Fibroblast of skin of back (primary cell): ENCODE data around the gene SLC8B1. TPM values are rescaled to one million over a fixed set of nuclear protein-coding genes. Genes with fewer than 3 reads are reported as not detected.

Experiments
- DNase-seq: peaks from one replicate; pipeline ENCODE4 v3.0.0-alpha.2; 2013
- polyA plus RNA-seq, 2 experiments: library from polyadenylated mRNA; unstranded; fragments of 120-200 nt; gene quantifications; one replicate each; pipeline ENCODE4 v1.2.1, GENCODE V29; 2013; ENCODE audit not compliant: insufficient read length in 2 of 2

The SLC8B1 gene
- polyA plus RNA-seq (2013, experiment 1 of 2; ENCODE audit: insufficient read length), result 11.8 TPM
- 10.9 TPM for polyA plus RNA-seq (2013, experiment 2 of 2; ENCODE audit: insufficient read length)

GRCh38 chr12:113334786-113335539 lies at the start of gene SLC8B1:
TSS of gene SLC8B1 (minus strand) at chr12:113335109. CDS start at chr12:113332878, 2,231 bp downstream.
- DNase-seq, result peak; percentile 71

- no peak for DNase-seq
Observed at GRCh38 chr12:113382206-113382605, 47.3 kb upstream of the SLC8B1 start.

- no peak for DNase-seq
Observed at GRCh38 chr12:113381220-113381619, 46.3 kb upstream of the SLC8B1 start.

- no peak for DNase-seq
Observed at GRCh38 chr12:113378291-113378690, 43.4 kb upstream of the SLC8B1 start.

- no peak for DNase-seq
Observed at GRCh38 chr12:113374823-113375428, 40.0 kb upstream of the SLC8B1 start.

GRCh38 chr12:113373969-113374368 lies 39.1 kb upstream of the SLC8B1 start:
- DNase-seq, result no peak

GRCh38 chr12:113373440-113373839 lies 38.5 kb upstream of the SLC8B1 start:
- no peak for DNase-seq

GRCh38 chr12:113372371-113372770 lies 37.5 kb upstream of the SLC8B1 start:
- no peak for DNase-seq

- no peak for DNase-seq
Observed at GRCh38 chr12:113371808-113372207, 36.9 kb upstream of the SLC8B1 start.

GRCh38 chr12:113370923-113371682 lies 36.2 kb upstream of the SLC8B1 start:
- DNase-seq, result no peak

GRCh38 chr12:113369391-113369985 lies 34.6 kb upstream of the SLC8B1 start:
- DNase-seq, result no peak

- DNase-seq, result no peak
Observed at GRCh38 chr12:113368331-113368730, 33.4 kb upstream of the SLC8B1 start.

- DNase-seq, result peak; percentile 26
Observed at GRCh38 chr12:113366827-113367226, 31.9 kb upstream of the SLC8B1 start.

- DNase-seq, result no peak
Observed at GRCh38 chr12:113365639-113366395, 30.9 kb upstream of the SLC8B1 start.

- no peak for DNase-seq
Observed at GRCh38 chr12:113364698-113365097, 29.8 kb upstream of the SLC8B1 start.

- DNase-seq, result no peak
Observed at GRCh38 chr12:113361574-113362370, 26.9 kb upstream of the SLC8B1 start.

GRCh38 chr12:113359939-113360748 lies 25.2 kb upstream of the SLC8B1 start:
- no peak for DNase-seq

- DNase-seq, result peak; percentile 23
Observed at GRCh38 chr12:113359133-113359938, 24.4 kb upstream of the SLC8B1 start.

GRCh38 chr12:113358381-113359132 lies 23.6 kb upstream of the SLC8B1 start, which contains the start of gene PLBD2:
TSS of gene PLBD2 (plus strand) at chr12:113358587. CDS start at chr12:113358601, 14 bp downstream.
- peak; percentile 90 for DNase-seq
